Prostate gland (tissue), 2 donors: Measurements from ENCODE around the gene CHRNG.

Source experiments
- POLR2A ChIP-seq: fragments of 450-650 bp; IDR thresholded peaks from one replicate; pipeline ENCODE4 v1.6.1; 2016; ENCODE audit warnings: antibody characterized with exemption, mild to moderate bottlenecking
- POLR2AphosphoS5 ChIP-seq: sonication (generic); formaldehyde crosslinking; IDR thresholded peaks from one replicate; pipeline ENCODE4 v1.6.1; 2017; ENCODE audit warnings: antibody characterized with exemption
- TF ChIP-seq, protein P1 (sequence below), 4 experiments: fragments of 200-600 bp in 2 of 4; fragments of 450-650 bp in 2 of 4; sonication (generic) in 2 of 4; IDR thresholded peaks; 1 replicate in 3 of 4; 2 replicates in 1 of 4; pipeline ENCODE4 v1.5.1; 2016 to 2019; ENCODE audit warnings: antibody characterized with exemption in 4 of 4, mild to moderate bottlenecking in 2 of 4, moderate library complexity in 2 of 4

DNA sequence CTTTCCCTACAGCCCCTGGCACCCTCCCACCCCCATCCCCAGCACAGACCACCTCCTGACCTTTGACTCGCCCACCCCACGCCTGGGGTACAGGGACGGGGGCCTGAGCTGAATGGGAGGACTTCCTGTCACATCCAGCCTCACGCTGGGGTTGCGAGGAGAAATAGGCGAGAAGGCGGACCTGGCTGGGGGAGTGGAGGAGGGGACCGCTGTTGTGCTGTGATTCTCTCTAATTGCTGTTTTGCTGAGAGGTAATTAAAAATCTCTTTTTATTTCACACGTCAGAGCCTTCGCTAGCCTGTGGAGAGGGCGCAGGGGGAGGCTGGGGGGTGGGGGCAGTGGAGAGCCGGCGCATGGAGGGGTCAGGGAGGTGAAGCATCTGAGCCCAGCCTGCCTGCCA, 42.1 kb upstream of the CHRNG start:
- TF ChIP-seq, protein P1, sequence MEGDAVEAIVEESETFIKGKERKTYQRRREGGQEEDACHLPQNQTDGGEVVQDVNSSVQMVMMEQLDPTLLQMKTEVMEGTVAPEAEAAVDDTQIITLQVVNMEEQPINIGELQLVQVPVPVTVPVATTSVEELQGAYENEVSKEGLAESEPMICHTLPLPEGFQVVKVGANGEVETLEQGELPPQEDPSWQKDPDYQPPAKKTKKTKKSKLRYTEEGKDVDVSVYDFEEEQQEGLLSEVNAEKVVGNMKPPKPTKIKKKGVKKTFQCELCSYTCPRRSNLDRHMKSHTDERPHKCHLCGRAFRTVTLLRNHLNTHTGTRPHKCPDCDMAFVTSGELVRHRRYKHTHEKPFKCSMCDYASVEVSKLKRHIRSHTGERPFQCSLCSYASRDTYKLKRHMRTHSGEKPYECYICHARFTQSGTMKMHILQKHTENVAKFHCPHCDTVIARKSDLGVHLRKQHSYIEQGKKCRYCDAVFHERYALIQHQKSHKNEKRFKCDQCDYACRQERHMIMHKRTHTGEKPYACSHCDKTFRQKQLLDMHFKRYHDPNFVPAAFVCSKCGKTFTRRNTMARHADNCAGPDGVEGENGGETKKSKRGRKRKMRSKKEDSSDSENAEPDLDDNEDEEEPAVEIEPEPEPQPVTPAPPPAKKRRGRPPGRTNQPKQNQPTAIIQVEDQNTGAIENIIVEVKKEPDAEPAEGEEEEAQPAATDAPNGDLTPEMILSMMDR (IDR thresholded peaks at IDR 0.05) = no peak
- TF ChIP-seq POLR2A (no peak), POLR2AphosphoS5 (no peak)
